NCI-H2196 treated with DMSO at 0.1 percent for 48 hours (cell line): ENCODE data around the gene CSNK2A2.

Experiments
- DNase-seq: peaks from one replicate; lab custom pipeline; 2025; ENCODE audit not compliant: unreplicated experiment; lab: John Stamatoyannopoulos, UW

Gene CSNK2A2

GRCh38 chr16:58200004-58200797, 2.3 kb upstream of the CSNK2A2 start:
- DNase-seq = no peak

- no peak for DNase-seq
Observed at GRCh38 chr16:58198803-58199411, 1.0 kb upstream of the CSNK2A2 start.

- no peak for DNase-seq
Observed at GRCh38 chr16:58197314-58198012, 443 bp downstream of the CSNK2A2 start.

- DNase-seq = no peak
Observed at GRCh38 chr16:58196898-58197313, 1.0 kb downstream of the CSNK2A2 start.

GRCh38 chr16:58195771-58196170, 2.1 kb downstream of the CSNK2A2 start:
- DNase-seq = no peak

- no peak for DNase-seq
Observed at GRCh38 chr16:58195344-58195743, 2.6 kb downstream of the CSNK2A2 start.

GRCh38 chr16:58194790-58195189, 3.1 kb downstream of the CSNK2A2 start:
- DNase-seq = no peak

GRCh38 chr16:58187665-58188421, 10.1 kb downstream of the CSNK2A2 start:
- no peak for DNase-seq

GRCh38 chr16:58187092-58187491, 10.8 kb downstream of the CSNK2A2 start:
- no peak for DNase-seq

- no peak for DNase-seq
Observed at GRCh38 chr16:58186176-58186944, 11.5 kb downstream of the CSNK2A2 start.

GRCh38 chr16:58177353-58177710, 20.6 kb downstream of the CSNK2A2 start:
- no peak for DNase-seq

- DNase-seq = no peak
Observed at GRCh38 chr16:58176608-58177352, 21.1 kb downstream of the CSNK2A2 start.

GRCh38 chr16:58170223-58170622, 27.7 kb downstream of the CSNK2A2 start:
- DNase-seq = no peak

GRCh38 chr16:58160855-58161254, 37.1 kb downstream of the CSNK2A2 start:
- no peak for DNase-seq

- no peak for DNase-seq
Observed at GRCh38 chr16:58158725-58159124, 39.2 kb downstream of the CSNK2A2 start.

GRCh38 chr16:58157951-58158540, 39.9 kb downstream of the CSNK2A2 start:
- no peak for DNase-seq

GRCh38 chr16:58157239-58157638, 40.7 kb downstream of the CSNK2A2 start:
- DNase-seq = no peak

- DNase-seq = no peak
Observed at GRCh38 chr16:58155839-58156238, 42.1 kb downstream of the CSNK2A2 start.

GRCh38 chr16:58154345-58154744, 43.6 kb downstream of the CSNK2A2 start:
- no peak for DNase-seq
